ENCODE measurements around the gene OR8D4.

The OR8D4 gene

GRCh38 chr11:123885570-123885969 lies 16.4 kb upstream of the OR8D4 start, which contains the start of gene TMEM225:
Gene TMEM225, minus strand, starts transcription at chr11:123885670. Its CDS starts 245 bp downstream, at chr11:123885425.
- no peak for TF ChIP-seq CTCF (conservative IDR thresholded peaks at IDR 0.05; ENCODE audit: low read depth, low read length)
- no peak for DNase-seq (ENCODE audit: low read depth)
- no peak within 1 kb of the TSS for H3K4me3 ChIP-seq (ENCODE audit: low read length)

- no peak for TF ChIP-seq CTCF (conservative IDR thresholded peaks at IDR 0.05; ENCODE audit: low read depth, low read length)
- no peak for DNase-seq (ENCODE audit: low read depth)
- no peak overlapping the region for H3K4me3 ChIP-seq (ENCODE audit: low read length)
Observed at GRCh38 chr11:123892031-123892430, 9.9 kb upstream of the OR8D4 start.

GRCh38 chr11:123899792-123900191 lies 2.2 kb upstream of the OR8D4 start:
- no peak for TF ChIP-seq CTCF (conservative IDR thresholded peaks at IDR 0.05; ENCODE audit: low read depth, low read length)
- H3K4me3 ChIP-seq (ENCODE audit: low read length), result no peak overlapping the region
- no peak for DNase-seq (ENCODE audit: low read depth)

GRCh38 chr11:123903932-123904331 lies 2.0 kb downstream of the OR8D4 start:
- no peak overlapping the region for H3K4me3 ChIP-seq (ENCODE audit: low read length)
- DNase-seq (ENCODE audit: low read depth), result no peak
- TF ChIP-seq CTCF (conservative IDR thresholded peaks at IDR 0.05; ENCODE audit: low read depth, low read length), result no peak

GRCh38 chr11:123904932-123905331 lies 3.0 kb downstream of the OR8D4 start:
- H3K4me3 ChIP-seq (ENCODE audit: low read length), result no peak overlapping the region
- TF ChIP-seq CTCF (conservative IDR thresholded peaks at IDR 0.05; ENCODE audit: low read depth, low read length), result no peak
- DNase-seq (ENCODE audit: low read depth), result no peak

GRCh38 chr11:123905826-123906225 lies 3.9 kb downstream of the OR8D4 start:
- H3K4me3 ChIP-seq (ENCODE audit: low read length), result no peak overlapping the region
- no peak for TF ChIP-seq CTCF (conservative IDR thresholded peaks at IDR 0.05; ENCODE audit: low read depth, low read length)
- DNase-seq (ENCODE audit: low read depth), result no peak

- no peak overlapping the region for H3K4me3 ChIP-seq (ENCODE audit: low read length)
- no peak for DNase-seq (ENCODE audit: low read depth)
- TF ChIP-seq CTCF (conservative IDR thresholded peaks at IDR 0.05; ENCODE audit: low read depth, low read length), result no peak
Observed at GRCh38 chr11:123920943-123921342, 19.0 kb downstream of the OR8D4 start.
